ENCODE data around the gene PTPRE. TPM values are rescaled to one million over a fixed set of nuclear protein-coding genes. Genes with fewer than 3 reads are reported as not detected.

The PTPRE gene
- total and polyA plus RNA-seq, 10 of the 15 experiments (the other 5 are each of a cell fraction or from before 2014, with no cell fraction given) = 2.9 to 7.6 (median 5.8) TPM

GRCh38 chr10:128036746-128037543 lies 130.0 kb downstream of the PTPRE start:
- Histone ChIP-seq H4K20me1 (ENCODE audit: control insufficient read depth, insufficient read depth) (no peaks in the 10 kb centered on the region), H3K4me1 (ENCODE audit: control insufficient read depth, insufficient read depth, low read length) (no peaks in the 10 kb centered on the region), H3K27me3 (replicated peaks in 1 of 2; ENCODE audit: control insufficient read depth in 2 of 2, insufficient read depth in 2 of 2, low read length in 1 of 2) (no peaks in the 10 kb centered on the region; a peak in 1 of 4 replicates), H3K9me3 (replicated peaks; ENCODE audit: control insufficient read depth, insufficient read depth, low read length) (no peaks in the 10 kb centered on the region), H3K27ac (ENCODE audit: control insufficient read depth, insufficient read depth) (no peak overlapping the region), H3K4me3 (no peak overlapping the region), H3K9ac (ENCODE audit: control insufficient read depth, insufficient read depth, low read length) (no peak overlapping the region), H3K79me2 (ENCODE audit: control insufficient read depth, insufficient read depth, low read length) (no peaks in the 10 kb centered on the region), H3K4me2 (ENCODE audit: control insufficient read depth, insufficient read depth) (no peak overlapping the region), H2AFZ (ENCODE audit: control insufficient read depth, low read depth, low read length) (no peak overlapping the region), H3K36me3 (ENCODE audit: control insufficient read depth in 2 of 2, insufficient read depth in 2 of 2, low read length in 1 of 2) (no peaks in the 10 kb centered on the region)
- DNase-seq (ENCODE audit: low read depth, low spot score) (no peak), ATAC-seq (no peak), FAIRE-seq (no peak)
- ChIA-PET SMC1A (ENCODE audit: uncharacterized antibody, unreplicated experiment) (interaction anchor here (0.9 to 5.6 kb wide), 9 partner anchors 8 to 53 kb away, joined by 3 to 128 read pairs (median 8); no protein-coding TSS in a partner anchor), POLR2A (interaction anchor here (0.6 to 1.9 kb wide), 2 partner anchors 10 to 11 kb away, joined by 3 to 5 read pairs; no protein-coding TSS in a partner anchor), RAD21 (ENCODE audit: unreplicated experiment) (interaction anchor here (0.7 to 5.8 kb wide), 6 partner anchors 7 to 112 kb away, joined by 3 to 103 read pairs (median 10); no protein-coding TSS in a partner anchor), CTCF (interaction anchor here (1.1 to 6.2 kb wide), 9 partner anchors 9 to 114 kb away, joined by 3 to 277 read pairs (median 12); no protein-coding TSS in a partner anchor)
- in situ Hi-C loops (cut with MboI) = no loop called here
- intact Hi-C loops (cut with micrococcal nuclease; ENCODE audit: unreplicated experiment) = no loop called here
- no TSS peak for BruUV-seq (replicated peaks)
- no peak for TF ChIP-seq HDAC6 (IDR thresholded peaks at IDR 0.05; ENCODE audit: unreplicated experiment)
- 58% methylated on average over 14 of the region's 14 CpGs for WGBS (ENCODE audit: insufficient coverage, insufficient replicate concordance, low lambda C conversion rate, missing lambda C conversion rate)

GRCh38 chr10:128040096-128040495 lies 133.2 kb downstream of the PTPRE start:
- Histone ChIP-seq H4K20me1 (ENCODE audit: control insufficient read depth, insufficient read depth) (no peaks in the 10 kb centered on the region), H3K4me2 (ENCODE audit: control insufficient read depth, insufficient read depth) (no peak overlapping the region), H3K4me3 (no peak overlapping the region), H3K9me3 (replicated peaks; ENCODE audit: control insufficient read depth, insufficient read depth, low read length) (no peaks in the 10 kb centered on the region), H2AFZ (ENCODE audit: control insufficient read depth, low read depth, low read length) (no peak overlapping the region), H3K4me1 (ENCODE audit: control insufficient read depth, insufficient read depth, low read length) (no peaks in the 10 kb centered on the region), H3K27ac (ENCODE audit: control insufficient read depth, insufficient read depth) (no peak overlapping the region), H3K36me3 (ENCODE audit: control insufficient read depth in 2 of 2, insufficient read depth in 2 of 2, low read length in 1 of 2) (no peaks in the 10 kb centered on the region), H3K79me2 (ENCODE audit: control insufficient read depth, insufficient read depth, low read length) (no peaks in the 10 kb centered on the region), H3K27me3 (replicated peaks in 1 of 2; ENCODE audit: control insufficient read depth in 2 of 2, insufficient read depth in 2 of 2, low read length in 1 of 2) (no peaks in the 10 kb centered on the region), H3K9ac (ENCODE audit: control insufficient read depth, insufficient read depth, low read length) (no peak overlapping the region)
- in situ Hi-C loops (cut with MboI) = no loop called here
- DNase-seq (ENCODE audit: low read depth, low spot score) = no peak
- no TSS peak for BruUV-seq (replicated peaks)
- intact Hi-C loops (cut with micrococcal nuclease; ENCODE audit: unreplicated experiment) = no loop called here
- RAD21 ChIA-PET (ENCODE audit: unreplicated experiment) = no interaction called here
- POLR2A ChIA-PET = no interaction called here
- CTCF ChIA-PET = interaction anchor here (1.0 to 2.0 kb wide), 4 partner anchors 29 to 134 kb away, joined by 3 to 9 read pairs (median 4); no protein-coding TSS in a partner anchor
- SMC1A ChIA-PET (ENCODE audit: uncharacterized antibody, unreplicated experiment) = no interaction called here
- WGBS (ENCODE audit: insufficient coverage, insufficient replicate concordance, low lambda C conversion rate, missing lambda C conversion rate) = 22% methylated on average over 8 of the region's 8 CpGs
- ATAC-seq = no peak
- no peak for FAIRE-seq
- TF ChIP-seq CREB1 (IDR thresholded peaks at IDR 0.05; ENCODE audit: low read depth) (no peak), HDGF (IDR thresholded peaks at IDR 0.05) (no peak), MYB (IDR thresholded peaks at IDR 0.05; ENCODE audit: borderline replicate concordance, low read depth, low read length) (no peak), ATF7 (IDR thresholded peaks at IDR 0.05; ENCODE audit: low read depth) (no peak)
- TF ChIP-seq, protein P1, sequence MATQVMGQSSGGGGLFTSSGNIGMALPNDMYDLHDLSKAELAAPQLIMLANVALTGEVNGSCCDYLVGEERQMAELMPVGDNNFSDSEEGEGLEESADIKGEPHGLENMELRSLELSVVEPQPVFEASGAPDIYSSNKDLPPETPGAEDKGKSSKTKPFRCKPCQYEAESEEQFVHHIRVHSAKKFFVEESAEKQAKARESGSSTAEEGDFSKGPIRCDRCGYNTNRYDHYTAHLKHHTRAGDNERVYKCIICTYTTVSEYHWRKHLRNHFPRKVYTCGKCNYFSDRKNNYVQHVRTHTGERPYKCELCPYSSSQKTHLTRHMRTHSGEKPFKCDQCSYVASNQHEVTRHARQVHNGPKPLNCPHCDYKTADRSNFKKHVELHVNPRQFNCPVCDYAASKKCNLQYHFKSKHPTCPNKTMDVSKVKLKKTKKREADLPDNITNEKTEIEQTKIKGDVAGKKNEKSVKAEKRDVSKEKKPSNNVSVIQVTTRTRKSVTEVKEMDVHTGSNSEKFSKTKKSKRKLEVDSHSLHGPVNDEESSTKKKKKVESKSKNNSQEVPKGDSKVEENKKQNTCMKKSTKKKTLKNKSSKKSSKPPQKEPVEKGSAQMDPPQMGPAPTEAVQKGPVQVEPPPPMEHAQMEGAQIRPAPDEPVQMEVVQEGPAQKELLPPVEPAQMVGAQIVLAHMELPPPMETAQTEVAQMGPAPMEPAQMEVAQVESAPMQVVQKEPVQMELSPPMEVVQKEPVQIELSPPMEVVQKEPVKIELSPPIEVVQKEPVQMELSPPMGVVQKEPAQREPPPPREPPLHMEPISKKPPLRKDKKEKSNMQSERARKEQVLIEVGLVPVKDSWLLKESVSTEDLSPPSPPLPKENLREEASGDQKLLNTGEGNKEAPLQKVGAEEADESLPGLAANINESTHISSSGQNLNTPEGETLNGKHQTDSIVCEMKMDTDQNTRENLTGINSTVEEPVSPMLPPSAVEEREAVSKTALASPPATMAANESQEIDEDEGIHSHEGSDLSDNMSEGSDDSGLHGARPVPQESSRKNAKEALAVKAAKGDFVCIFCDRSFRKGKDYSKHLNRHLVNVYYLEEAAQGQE (IDR thresholded peaks at IDR 0.05; ENCODE audit: low read depth, low read length) = no peak
- TF ChIP-seq, protein P2, sequence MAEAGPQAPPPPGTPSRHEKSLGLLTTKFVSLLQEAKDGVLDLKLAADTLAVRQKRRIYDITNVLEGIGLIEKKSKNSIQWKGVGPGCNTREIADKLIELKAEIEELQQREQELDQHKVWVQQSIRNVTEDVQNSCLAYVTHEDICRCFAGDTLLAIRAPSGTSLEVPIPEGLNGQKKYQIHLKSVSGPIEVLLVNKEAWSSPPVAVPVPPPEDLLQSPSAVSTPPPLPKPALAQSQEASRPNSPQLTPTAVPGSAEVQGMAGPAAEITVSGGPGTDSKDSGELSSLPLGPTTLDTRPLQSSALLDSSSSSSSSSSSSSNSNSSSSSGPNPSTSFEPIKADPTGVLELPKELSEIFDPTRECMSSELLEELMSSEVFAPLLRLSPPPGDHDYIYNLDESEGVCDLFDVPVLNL (IDR thresholded peaks at IDR 0.05; ENCODE audit: low read depth, low read length) = no peak
